GM12874 (cell line): ENCODE measurements around the gene CXCL12.

ENCODE experiments used
- TF ChIP-seq, protein P1 (sequence below): IDR thresholded peaks from 2 replicates; pipeline ENCODE4 v1.5.1; 2011; ENCODE audit warnings: low read depth, mild to moderate bottlenecking, control low read depth, low read length, moderate library complexity; ENCODE audit not compliant: insufficient read depth

Gene CXCL12

GRCh38 chr10:44348496-44348895, 36.4 kb downstream of the CXCL12 start:
- TF ChIP-seq, protein P1, sequence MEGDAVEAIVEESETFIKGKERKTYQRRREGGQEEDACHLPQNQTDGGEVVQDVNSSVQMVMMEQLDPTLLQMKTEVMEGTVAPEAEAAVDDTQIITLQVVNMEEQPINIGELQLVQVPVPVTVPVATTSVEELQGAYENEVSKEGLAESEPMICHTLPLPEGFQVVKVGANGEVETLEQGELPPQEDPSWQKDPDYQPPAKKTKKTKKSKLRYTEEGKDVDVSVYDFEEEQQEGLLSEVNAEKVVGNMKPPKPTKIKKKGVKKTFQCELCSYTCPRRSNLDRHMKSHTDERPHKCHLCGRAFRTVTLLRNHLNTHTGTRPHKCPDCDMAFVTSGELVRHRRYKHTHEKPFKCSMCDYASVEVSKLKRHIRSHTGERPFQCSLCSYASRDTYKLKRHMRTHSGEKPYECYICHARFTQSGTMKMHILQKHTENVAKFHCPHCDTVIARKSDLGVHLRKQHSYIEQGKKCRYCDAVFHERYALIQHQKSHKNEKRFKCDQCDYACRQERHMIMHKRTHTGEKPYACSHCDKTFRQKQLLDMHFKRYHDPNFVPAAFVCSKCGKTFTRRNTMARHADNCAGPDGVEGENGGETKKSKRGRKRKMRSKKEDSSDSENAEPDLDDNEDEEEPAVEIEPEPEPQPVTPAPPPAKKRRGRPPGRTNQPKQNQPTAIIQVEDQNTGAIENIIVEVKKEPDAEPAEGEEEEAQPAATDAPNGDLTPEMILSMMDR = no peak

GRCh38 chr10:44347609-44348400, 37.1 kb downstream of the CXCL12 start:
- TF ChIP-seq, protein P1 = no peak

- TF ChIP-seq, protein P1 = no peak
These were observed 40.2 kb downstream of the CXCL12 start for GRCh38 chr10:44344727-44345126.

- TF ChIP-seq, protein P1 = no peak
These were observed 41.1 kb downstream of the CXCL12 start for GRCh38 chr10:44343843-44344242.

GRCh38 chr10:44341886-44342285, 43.0 kb downstream of the CXCL12 start:
- TF ChIP-seq, protein P1 = no peak

DNA sequence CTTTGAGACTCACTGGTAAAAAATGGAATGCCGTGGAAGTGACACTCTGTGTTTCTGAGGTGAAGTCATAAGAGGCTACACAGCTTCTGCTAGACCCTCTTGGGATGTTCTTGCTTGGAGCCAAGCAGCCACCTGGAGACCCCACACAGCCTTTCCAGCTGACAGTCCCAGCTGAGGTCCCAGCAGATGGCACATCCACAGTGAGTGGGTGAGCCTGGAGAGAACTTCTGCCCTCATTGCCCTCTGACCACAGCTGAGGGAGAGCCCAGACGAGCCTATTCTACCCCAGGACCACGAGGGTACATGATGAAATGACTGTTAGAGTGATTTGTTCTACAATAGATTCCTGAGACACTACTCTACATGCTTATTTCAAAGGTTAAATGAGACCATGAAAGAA, 44.3 kb downstream of the CXCL12 start:
- TF ChIP-seq, protein P1 = no peak

DNA sequence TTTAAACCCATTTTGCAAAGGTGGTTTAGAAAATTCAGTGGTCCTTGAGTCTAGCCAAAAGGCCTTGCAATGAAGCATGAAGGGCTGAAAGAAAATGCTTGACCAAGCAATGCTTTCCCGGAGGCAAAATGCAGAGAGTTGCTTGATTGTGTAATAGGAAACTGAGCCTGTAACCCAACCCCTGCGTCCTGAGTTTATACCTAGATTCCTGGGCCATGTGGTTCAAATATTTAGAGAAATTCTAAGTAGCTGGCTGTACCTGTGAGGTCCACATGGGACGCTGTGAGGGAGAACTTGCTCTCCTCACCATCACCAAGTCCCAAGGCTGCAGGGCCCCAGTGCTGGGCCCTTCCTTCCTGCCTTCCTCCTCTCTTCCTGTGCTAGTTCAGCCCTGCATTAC, 45.7 kb downstream of the CXCL12 start:
- TF ChIP-seq, protein P1 = no peak
